NOMO-1 treated with DMSO at 0.1 percent for 48 hours (cell line): ENCODE measurements around the gene LRRC51.

Experiments used
- DNase-seq: peaks from one replicate; lab custom pipeline; 2025; ENCODE audit not compliant: unreplicated experiment; lab: John Stamatoyannopoulos, UW

The LRRC51 gene

GRCh38 chr11:72069787-72070251 lies 10.8 kb upstream of the LRRC51 start:
- DNase-seq: peak; percentile 90

- DNase-seq: no peak
These were observed 10.2 kb upstream of the LRRC51 start for GRCh38 chr11:72070491-72070890.

GRCh38 chr11:72072348-72072747 lies 8.3 kb upstream of the LRRC51 start:
- no peak for DNase-seq

- peak; percentile 51 for DNase-seq
These were observed 5.5 kb upstream of the LRRC51 start for GRCh38 chr11:72075109-72075508.

- no peak for DNase-seq
These were observed 4.9 kb upstream of the LRRC51 start for GRCh38 chr11:72075756-72076155.

GRCh38 chr11:72078477-72078876 lies 2.2 kb upstream of the LRRC51 start:
- DNase-seq: no peak

- DNase-seq: peak; percentile 37
These were observed 778 bp upstream of the LRRC51 start for GRCh38 chr11:72079819-72080325.

- DNase-seq: no peak
These were observed 564 bp downstream of the LRRC51 start for GRCh38 chr11:72081184-72081644.

GRCh38 chr11:72081821-72082453 lies 1.3 kb downstream of the LRRC51 start:
- DNase-seq: no peak

GRCh38 chr11:72083414-72083813 lies 2.8 kb downstream of the LRRC51 start:
- no peak for DNase-seq

- DNase-seq: no peak
These were observed 3.4 kb downstream of the LRRC51 start for GRCh38 chr11:72084076-72084475.

- no peak for DNase-seq
These were observed 4.3 kb downstream of the LRRC51 start for GRCh38 chr11:72084965-72085364.

- DNase-seq: no peak
These were observed 5.1 kb downstream of the LRRC51 start for GRCh38 chr11:72085621-72086351.

GRCh38 chr11:72088076-72088808 lies 7.6 kb downstream of the LRRC51 start:
- DNase-seq: no peak

- peak; percentile 88 for DNase-seq
These were observed 10.6 kb downstream of the LRRC51 start for GRCh38 chr11:72091292-72091691.

- no peak for DNase-seq
These were observed 18.1 kb downstream of the LRRC51 start for GRCh38 chr11:72098741-72099140.

- DNase-seq: no peak
These were observed 19.4 kb downstream of the LRRC51 start for GRCh38 chr11:72100009-72100408.

GRCh38 chr11:72100462-72100861 lies 19.8 kb downstream of the LRRC51 start:
- DNase-seq: peak; percentile 78

- peak; percentile 23 for DNase-seq
These were observed 21.5 kb downstream of the LRRC51 start for GRCh38 chr11:72102162-72102561.

GRCh38 chr11:72102631-72102945 lies 21.9 kb downstream of the LRRC51 start:
- no peak for DNase-seq

- DNase-seq: peak; percentile 99
These were observed 22.5 kb downstream of the LRRC51 start, which contains the start of gene LAMTOR1 for GRCh38 chr11:72102946-72103753. LAMTOR1 (minus strand) TSS chr11:72103297; CDS start chr11:72103224, 73 bp downstream.
